HG02623 (cell line): ENCODE measurements around the gene CFAP100.

Experiments
- ATAC-seq: cut with Tn5 transposase; IDR thresholded peaks from one replicate; pipeline ENCODE4 v1.9.1; 2021; ENCODE audit warnings: moderate library complexity; ENCODE audit not compliant: unreplicated experiment

The CFAP100 gene

GRCh38 chr3:126356373-126357264 lies 38.1 kb upstream of the CFAP100 start:
- no peak for ATAC-seq

DNA sequence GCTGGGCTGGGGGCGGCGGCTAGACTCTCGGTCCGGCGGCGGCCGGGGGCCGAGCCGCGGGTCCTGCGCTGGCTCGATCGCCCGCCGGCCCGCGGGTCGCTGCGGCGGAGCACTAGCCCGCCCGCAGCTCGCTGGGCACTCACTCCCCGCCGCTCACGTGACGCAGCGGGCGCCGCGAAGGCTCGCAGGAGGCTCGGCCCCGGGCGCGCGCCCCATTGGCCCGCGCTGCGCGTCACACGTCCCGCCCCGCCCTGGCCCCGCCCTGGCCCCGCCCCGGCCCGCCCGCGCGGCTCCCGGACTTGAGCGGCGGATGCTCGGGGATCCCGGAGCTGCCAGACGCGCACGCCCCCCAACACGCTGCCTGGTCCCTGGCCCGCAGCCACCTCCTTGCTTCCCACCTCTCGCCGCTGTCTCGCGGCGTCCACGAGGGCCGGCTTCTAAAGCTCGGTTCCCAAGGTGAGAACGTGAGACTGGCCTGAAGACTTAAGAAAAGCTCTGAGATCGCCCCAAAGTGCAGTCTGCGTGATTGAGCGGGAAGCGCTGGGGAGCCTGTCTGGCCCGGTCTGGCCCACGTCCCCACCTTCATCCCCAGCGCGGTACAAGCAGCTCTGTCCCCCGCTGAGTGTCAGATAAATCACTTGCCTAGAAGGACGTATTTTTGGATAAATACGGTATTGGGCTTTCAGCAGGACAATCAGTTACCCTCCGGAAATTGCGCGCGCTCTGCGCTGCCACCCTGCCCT lies 37.2 kb upstream of the CFAP100 start, which contains the start of gene KLF15:
Gene KLF15, minus strand, starts transcription at position 114 of the 743 bp plus-strand sequence. CDS start 4,486 bp downstream, outside the sequence.
- ATAC-seq: peak; percentile 87

GRCh38 chr3:126358038-126358815 lies 36.5 kb upstream of the CFAP100 start:
- ATAC-seq: no peak

- ATAC-seq: no peak
Measured at GRCh38 chr3:126358816-126359181, 35.9 kb upstream of the CFAP100 start.

DNA sequence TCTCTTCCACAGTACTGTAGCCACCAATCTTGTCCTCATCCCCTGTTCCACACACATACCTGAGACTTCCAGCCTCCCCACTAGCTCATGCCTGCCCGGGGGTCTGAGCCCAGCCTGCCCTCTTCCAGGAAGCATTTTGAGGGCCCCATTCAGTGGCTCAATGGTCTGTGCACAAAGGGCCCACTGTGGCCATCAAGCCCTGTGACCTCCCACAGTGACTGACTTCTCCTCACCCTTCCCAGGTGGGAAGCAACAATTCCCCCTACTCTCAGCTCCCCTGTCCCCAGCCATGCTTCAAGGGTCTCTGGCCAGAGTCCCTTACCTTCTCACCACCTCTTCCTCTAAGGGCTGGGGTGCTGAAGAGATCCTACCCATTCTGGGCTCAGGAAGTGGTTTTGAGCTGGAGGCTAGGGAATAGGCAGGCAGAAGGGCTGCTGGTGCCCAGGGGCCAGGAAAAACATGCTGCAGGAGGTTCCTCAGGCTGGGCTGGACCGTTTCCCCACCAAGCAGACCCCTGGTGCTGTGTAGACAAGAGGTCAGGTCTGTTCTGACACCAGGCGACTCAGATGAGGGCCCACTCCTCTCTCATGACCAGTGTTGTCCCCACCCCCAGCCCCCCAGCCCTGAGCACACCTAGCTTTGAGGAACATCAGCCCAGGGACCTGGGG lies 34.5 kb upstream of the CFAP100 start:
- ATAC-seq: no peak

DNA sequence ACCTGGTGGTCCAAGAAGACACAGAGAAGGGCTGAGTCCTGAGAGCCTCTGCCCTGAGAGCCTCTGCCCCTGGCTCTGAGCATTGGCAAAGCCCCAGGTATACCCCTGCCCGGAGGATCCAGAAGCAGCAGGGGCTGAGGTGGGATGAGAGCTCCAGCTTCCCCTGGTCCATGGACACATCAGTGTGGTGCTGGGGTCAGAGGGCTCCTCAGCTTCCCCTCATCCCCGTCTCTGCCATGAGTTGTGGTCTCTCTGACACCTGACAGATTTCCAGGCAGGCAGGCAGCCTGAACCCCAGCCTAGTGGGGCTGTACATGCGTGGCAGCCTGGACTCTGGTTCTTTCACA lies 34.0 kb upstream of the CFAP100 start:
- no peak for ATAC-seq

DNA sequence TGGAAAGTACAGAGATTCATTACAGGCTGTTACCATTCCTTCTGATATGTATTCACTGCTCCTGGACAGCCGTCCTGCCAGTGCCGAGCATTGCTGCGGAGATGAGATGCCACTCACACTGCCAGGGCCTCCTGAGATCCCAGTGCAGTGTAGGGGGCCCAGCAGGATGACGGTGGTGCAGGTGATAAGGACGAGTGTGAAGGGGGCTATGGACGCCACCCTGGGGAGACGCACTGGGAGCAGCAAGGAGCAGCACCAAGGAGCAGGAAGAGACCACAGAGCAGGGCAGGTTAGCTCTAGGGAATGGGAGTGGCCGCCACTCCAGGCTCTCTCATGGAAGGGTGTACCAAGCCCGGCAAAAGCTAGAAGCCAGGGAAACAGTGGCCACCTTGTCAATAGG lies 33.5 kb upstream of the CFAP100 start:
- ATAC-seq: no peak

DNA sequence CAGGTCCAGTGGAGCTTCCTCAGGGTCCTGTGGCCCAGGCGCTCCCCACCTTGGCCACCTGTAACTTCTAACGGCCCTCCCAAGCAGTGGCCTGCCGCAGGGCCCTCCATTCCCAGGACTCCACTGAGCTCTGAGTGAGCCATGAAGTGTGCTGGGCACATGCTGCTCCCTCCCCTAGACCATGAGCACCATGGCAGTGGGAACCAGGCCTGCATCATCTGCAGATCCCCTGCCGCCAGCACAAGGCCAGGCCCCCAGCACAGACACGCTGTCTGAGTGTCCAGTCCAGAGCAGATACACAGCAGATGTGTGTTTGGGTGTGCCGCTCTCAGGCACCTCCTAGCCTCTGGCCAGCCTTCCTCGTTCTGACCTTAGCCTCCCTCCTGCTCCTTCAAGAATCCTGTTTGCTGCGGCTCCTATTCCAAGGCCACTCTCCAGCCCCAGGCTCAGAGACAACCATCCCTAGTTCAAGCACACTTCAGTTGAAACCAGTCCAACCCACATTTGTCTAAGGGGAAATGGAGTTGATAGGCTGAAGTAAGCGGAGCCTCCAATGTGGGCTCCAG lies 30.5 kb upstream of the CFAP100 start:
- ATAC-seq: no peak

DNA sequence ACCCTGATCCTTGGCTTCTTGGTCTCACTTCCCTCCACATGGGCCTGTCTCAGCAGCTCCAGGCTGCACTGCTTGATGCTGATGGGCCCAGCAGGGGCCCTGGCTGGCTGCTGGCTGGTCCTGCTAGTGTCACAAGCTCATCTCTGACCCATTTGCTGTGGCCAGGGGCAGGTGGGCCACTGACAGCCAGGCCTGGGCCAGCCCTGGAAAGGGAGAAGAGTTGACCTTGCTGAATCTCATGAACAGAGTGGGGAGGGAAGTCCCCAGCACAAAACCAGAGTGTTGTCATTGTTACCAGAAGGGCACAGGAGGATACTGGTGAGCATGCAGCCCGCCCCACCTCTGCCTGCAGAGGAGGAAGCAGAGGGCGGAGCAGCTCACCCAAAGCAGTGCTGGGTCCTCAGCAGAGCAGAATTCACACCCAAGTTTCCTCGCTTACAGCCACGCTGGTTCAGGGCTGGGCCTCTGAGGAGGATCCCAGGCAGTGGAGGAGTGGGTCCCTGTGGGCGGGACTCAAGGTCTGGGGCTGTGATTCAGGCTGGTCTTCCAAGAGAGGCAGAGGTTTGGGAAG lies 29.9 kb upstream of the CFAP100 start:
- no peak for ATAC-seq

- ATAC-seq: no peak
Measured at GRCh38 chr3:126365351-126366277, 29.1 kb upstream of the CFAP100 start.

GRCh38 chr3:126367316-126367805 lies 27.3 kb upstream of the CFAP100 start:
- ATAC-seq: no peak

DNA sequence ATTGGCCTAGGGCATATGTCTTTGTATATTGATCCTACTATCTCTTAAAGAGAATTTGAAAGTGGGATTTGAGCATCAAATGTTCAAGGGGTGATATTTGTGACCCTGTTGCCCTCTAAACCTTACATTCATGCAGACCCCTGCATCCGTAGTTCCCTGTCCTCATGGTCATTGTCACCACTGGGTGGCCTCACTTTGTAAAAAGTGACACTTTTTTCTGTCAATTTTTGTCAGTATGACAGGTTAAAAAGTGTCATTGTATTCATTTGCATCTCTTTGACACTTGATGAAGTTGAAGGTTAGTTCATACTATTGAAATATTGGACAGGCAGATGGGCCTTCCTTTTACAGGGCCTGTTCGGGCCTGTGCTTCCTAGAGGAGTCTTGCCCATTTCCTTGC lies 25.2 kb upstream of the CFAP100 start:
- ATAC-seq: no peak

DNA sequence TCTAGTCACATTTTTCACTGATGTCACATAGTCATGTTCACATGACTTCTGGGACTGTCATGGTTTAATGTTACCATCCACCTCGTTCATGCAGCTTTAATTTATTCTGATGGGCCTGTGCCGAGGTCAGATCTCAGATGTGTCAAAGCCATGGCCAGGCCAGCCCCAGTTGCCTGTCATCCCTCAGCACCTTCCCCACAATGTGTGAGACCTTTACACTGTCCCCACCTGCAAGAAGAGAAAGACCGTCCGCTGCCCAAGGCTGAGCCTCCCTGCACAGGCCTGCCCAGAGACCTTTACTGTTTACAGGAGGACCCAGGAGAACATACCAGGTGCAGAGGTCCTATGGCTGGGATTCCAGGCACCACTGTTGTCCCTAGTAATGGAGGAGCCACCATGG lies 24.7 kb upstream of the CFAP100 start:
- ATAC-seq: no peak

DNA sequence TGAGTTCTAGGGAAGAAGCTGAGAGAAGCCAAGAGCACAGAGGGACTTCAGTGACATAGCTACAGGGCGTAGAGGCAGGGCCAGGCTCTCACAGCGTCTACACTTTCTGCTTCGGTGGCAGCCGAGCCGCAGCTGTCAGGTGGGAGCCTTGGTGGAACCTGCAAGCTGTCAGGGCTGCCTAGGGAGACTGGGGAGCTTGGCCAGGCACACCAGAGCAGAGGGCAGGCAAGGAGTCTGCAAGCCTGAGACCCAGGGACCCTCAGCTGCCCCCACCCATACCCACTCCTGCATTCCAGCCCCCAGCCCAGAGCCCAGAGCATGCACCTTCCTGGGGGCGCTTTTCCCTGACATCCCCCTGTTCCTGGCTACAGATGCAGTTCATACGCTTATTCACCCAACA lies 24.1 kb upstream of the CFAP100 start:
- no peak for ATAC-seq

DNA sequence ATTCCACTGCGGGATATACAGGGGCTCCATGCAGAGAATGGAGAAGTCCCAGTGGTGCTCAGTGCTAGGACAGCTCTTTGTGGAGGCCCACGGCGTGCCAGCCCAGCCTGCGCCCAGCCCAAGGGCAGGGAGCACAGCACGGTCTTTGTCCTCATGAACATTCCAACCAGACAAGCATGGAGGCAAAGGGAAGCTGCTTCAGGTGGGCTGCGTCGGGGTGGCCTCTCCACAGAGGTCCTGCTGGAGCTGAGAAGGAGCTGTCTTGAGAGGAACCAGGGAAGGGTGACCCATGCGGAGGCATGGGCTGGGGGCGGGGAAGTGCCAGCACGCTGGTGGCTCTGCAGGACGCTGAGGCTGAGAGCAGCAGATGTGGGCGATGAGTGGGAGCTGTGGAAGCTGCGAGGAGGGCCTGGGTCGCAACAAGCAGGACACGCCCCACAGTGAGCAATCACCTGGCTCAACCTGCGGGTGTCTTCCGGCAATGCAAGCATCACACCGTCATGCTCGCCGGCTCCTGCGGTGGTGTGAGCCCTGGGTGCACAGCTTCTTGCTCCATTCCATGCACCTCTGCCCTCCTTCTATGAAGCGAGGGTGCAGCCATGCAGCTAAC lies 23.5 kb upstream of the CFAP100 start:
- no peak for ATAC-seq

- no peak for ATAC-seq
Measured at GRCh38 chr3:126372413-126373145, 22.1 kb upstream of the CFAP100 start.

DNA sequence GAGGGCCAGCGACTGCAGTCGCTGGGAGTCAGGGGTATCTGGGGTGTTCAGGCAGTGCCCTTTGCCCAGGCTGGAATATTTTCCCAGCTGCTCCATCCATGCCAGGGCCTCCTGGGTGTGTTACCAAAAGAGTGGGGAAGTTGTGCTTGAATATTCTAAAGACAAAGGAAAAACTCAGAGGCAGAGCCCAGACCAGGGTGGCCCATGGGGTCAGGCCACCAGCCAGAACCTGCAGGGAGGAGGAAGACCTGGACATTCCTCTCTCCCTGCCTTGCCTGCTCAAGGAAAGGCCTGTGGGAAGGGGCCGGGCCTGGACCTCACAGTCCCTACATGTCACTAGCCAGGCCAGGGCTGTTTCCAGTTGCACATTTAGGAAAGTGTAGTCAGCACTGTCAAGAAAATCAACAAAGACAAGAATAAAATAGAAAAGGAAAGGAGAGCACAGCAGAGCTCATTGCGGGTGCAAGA lies 21.5 kb upstream of the CFAP100 start:
- ATAC-seq: no peak
